MM.1S (cell line): ENCODE measurements around the gene CHRNA4.

Experiments used
- EZH2phosphoT487 ChIP-seq: fragments of 300-600 bp; sonication (generic); IDR thresholded peaks from 2 replicates; pipeline ENCODE4 v1.6.1; 2018; ENCODE audit warnings: antibody characterized with exemption, low read length
- TF ChIP-seq, protein P1 (sequence below): fragments of 300-600 bp; sonication (generic); IDR thresholded peaks from 2 replicates; pipeline ENCODE4 v1.5.1; 2016; ENCODE audit warnings: antibody characterized with exemption, low read length, mixed read lengths

DNA sequence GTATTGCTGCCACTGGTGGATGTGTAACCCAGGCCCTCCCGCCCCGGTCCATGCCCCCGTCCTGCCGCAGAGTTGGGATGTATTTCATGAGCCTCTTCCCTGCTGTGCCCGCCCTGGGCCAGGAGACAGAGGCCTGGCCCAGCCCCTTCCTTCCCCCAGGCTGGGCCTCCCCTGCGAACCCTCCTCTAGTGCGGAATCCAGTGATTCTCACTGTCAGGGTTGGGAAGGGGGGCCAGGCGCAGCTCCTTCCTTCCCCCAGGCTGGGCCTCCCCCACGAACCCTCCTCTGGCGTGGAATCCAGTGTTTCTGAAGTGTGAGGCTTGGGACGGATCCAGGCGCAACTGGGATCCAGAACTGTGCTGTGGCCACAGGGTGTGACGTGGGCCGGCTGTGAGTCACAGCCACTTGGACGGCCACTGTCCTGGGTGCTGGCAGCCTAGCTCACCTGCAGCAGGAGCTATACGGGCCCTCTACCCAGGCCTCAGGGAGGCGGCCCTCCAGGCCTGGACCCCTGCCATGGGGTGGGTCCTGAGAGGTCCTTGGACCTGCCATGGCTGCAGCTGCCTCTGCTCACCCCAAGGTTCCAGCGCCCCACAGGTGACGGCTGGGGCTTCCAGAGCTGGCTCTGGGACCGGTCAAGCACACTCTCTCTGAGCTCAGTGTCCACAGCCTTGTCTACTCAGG is 39.9 kb downstream of the CHRNA4 start:
- TF ChIP-seq, protein P1, sequence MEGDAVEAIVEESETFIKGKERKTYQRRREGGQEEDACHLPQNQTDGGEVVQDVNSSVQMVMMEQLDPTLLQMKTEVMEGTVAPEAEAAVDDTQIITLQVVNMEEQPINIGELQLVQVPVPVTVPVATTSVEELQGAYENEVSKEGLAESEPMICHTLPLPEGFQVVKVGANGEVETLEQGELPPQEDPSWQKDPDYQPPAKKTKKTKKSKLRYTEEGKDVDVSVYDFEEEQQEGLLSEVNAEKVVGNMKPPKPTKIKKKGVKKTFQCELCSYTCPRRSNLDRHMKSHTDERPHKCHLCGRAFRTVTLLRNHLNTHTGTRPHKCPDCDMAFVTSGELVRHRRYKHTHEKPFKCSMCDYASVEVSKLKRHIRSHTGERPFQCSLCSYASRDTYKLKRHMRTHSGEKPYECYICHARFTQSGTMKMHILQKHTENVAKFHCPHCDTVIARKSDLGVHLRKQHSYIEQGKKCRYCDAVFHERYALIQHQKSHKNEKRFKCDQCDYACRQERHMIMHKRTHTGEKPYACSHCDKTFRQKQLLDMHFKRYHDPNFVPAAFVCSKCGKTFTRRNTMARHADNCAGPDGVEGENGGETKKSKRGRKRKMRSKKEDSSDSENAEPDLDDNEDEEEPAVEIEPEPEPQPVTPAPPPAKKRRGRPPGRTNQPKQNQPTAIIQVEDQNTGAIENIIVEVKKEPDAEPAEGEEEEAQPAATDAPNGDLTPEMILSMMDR, result no peak
- no peak for TF ChIP-seq EZH2phosphoT487
